ENCODE data around the gene PTPRM. TPM values are rescaled to one million over a fixed set of nuclear protein-coding genes. Genes with fewer than 3 reads are reported as not detected.

PTPRM gene
- polyA plus RNA-seq, 4 donors, result 2.2 to 31.4 (median 18.1) TPM

GRCh38 chr18:8454136-8454535, 887.0 kb downstream of the PTPRM start:
- H3K27me3 ChIP-seq (ENCODE audit: control insufficient read depth in 3 of 3, insufficient read depth in 3 of 3, low read length in 3 of 3), result no peaks in the 10 kb centered on the region
- no peaks in the 10 kb centered on the region for H3K4me1 ChIP-seq (ENCODE audit: control insufficient read depth in 3 of 3, insufficient read depth in 2 of 3, low read depth in 1 of 3, low read length in 2 of 3)
- H3K27ac ChIP-seq (ENCODE audit: low read depth in 1 of 3, low read length in 2 of 3), result no peak overlapping the region
- H3K36me3 ChIP-seq (ENCODE audit: control insufficient read depth in 3 of 3, insufficient read depth in 2 of 3, low read depth in 1 of 3, low read length in 3 of 3), result no peaks in the 10 kb centered on the region
- H3K9me3 ChIP-seq (ENCODE audit: control insufficient read depth in 2 of 2, insufficient read depth in 1 of 2, low read depth in 1 of 2, low read length in 1 of 2), result no peaks in the 10 kb centered on the region
- WGBS, 3 donors, result 42 to 71% (median 50%) methylated on average over 1 of the region's 1 CpG
- DNase-seq, result no peak
- no peak for FAIRE-seq
- no peak overlapping the region for H3K4me3 ChIP-seq (ENCODE audit: low read depth in 1 of 3, low read length in 3 of 3)

- DNase-seq (no peak), FAIRE-seq (no peak)
- 70 to 77% (median 72%) methylated on average over 8 of the region's 8 CpGs for WGBS, 3 donors
- H3K36me3 ChIP-seq (ENCODE audit: control insufficient read depth in 3 of 3, insufficient read depth in 2 of 3, low read depth in 1 of 3, low read length in 3 of 3), result no peaks in the 10 kb centered on the region
- no peaks in the 10 kb centered on the region for H3K4me1 ChIP-seq (ENCODE audit: control insufficient read depth in 3 of 3, insufficient read depth in 2 of 3, low read depth in 1 of 3, low read length in 2 of 3)
- H3K4me3 ChIP-seq (ENCODE audit: low read depth in 1 of 3, low read length in 3 of 3), result no peak overlapping the region
- no peaks in the 10 kb centered on the region for H3K27me3 ChIP-seq (ENCODE audit: control insufficient read depth in 3 of 3, insufficient read depth in 3 of 3, low read length in 3 of 3)
- no peak overlapping the region for H3K27ac ChIP-seq (ENCODE audit: low read depth in 1 of 3, low read length in 2 of 3)
- H3K9me3 ChIP-seq (ENCODE audit: control insufficient read depth in 2 of 2, insufficient read depth in 1 of 2, low read depth in 1 of 2, low read length in 1 of 2), result no peaks in the 10 kb centered on the region
Observed at GRCh38 chr18:8455661-8456614, 888.8 kb downstream of the PTPRM start.
